ENCODE data around the gene ACOT8.
"Not testable (repeated sequence)": the region's sequence is repeated elsewhere in the genome, so short reads cannot be mapped to it uniquely, and the experiment has no call there.

The ACOT8 gene

DNA sequence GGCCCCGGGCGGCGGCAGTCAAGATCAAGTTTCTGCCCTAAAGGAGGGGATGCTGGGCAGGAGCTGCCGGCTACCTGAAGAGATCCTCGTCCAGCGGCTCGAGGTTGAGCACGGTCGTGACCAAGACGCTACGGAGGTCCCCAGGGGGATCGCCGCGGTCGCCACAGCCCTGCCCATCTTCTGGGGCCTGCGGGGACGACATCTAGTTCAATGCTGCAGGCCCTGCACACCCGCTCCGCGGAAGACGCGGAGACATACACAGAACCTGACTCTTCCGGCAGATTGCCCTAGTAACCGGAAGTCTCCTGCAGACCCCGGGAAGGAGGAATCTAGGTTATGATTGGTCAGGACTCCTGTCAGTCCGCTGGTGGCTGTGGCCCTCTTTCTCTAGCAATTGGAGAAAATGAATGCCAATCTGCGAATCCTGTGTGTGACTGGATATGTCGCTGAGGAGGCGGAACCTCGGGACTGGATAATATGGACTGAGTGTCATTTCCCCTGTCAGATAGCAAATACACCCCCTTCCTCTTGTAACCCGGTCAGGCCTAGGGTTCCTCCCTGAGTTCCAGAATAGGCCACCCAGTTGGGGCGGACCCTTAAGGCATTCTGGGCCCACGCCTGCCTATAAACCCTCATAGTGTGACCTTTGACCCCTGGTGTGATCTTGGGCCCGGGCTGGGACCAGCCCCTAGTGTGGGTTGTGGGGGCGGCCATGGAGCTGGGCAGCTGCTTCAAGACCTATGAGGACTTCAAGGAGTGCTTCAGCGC, at the start of gene ACOT8, which contains the start of gene ZSWIM3:
Gene ACOT8, minus strand, starts transcription at position 279 of the 768 bp plus-strand sequence. Its CDS starts 77 bp downstream, at position 202.
Gene ZSWIM3, plus strand, starts transcription at position 501 of the 768 bp plus-strand sequence. Its CDS starts 212 bp downstream, at position 713.
- peak; percentile 90 for DNase-seq

DNA sequence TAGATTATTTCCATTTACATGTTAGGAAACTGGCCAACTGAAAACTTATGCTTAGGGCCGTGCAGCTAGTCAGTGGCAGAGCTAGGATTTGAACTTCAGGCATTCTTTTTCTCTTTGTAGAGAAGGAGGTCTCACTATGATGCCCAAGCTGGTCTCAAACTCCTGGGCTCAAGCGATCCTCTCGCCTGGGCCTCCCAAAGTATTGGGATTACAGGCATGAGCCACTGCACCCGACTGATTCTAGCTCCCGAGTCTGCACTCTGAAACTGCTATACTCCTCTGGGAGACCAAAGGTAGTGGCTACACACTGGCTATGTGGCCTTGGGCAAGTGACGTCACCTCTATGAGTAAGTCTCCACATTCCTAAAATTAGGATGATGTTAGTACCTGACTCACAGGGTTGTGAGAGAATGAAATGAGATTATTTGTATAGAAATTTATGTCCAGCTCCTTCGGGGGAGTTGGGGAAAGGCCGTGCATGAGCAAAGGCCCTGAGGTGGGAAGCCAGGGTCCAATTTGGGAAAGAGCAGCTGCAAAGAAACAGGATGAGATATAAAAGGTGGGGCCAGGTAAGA, 48.4 kb upstream of the ACOT8 start:
- DNase-seq: no peak

DNA sequence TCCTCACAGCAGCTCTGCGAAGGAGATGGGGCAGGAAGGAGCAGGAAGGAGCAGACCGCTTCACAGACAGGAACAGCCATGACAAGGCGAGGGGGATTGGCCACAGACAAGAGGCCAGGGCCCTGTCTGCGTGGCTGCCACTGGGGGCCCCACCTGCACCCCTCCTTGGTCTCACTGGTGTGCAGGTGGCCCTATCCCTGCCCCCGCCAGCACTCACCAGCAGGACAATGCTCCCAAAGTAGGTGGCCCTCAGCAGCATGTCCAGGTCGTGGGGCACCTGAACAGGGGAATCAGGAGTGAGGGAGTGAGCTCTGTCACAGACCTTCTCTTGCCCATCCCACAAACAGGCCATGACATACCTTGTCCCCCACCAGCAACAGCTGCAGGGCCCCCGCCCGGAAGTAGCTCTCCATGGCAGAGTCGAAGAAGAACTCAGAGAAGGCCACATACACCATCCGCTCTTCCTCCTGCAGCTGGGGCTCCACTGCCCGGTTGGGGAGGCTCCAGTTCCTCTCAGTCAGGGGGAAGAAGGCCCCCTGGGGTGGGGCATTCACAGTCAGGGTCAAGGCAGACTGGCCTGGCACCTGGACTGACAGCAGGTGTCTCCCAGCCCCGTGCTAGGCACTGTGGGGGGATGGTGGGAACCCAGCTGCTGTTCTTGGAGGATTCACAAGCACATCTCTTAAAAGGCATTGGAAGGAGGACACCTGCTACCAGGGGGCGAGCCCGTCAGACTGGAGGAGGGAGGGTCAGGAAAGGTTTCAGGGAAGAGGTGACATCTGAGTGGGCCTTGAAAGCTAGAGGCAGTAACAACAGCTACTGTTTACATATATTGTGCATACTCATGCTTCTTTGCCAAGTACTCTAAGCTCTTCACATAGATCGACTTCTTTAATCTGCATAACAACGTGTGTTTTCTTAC, 47.7 kb upstream of the ACOT8 start:
- DNase-seq: no peak

DNA sequence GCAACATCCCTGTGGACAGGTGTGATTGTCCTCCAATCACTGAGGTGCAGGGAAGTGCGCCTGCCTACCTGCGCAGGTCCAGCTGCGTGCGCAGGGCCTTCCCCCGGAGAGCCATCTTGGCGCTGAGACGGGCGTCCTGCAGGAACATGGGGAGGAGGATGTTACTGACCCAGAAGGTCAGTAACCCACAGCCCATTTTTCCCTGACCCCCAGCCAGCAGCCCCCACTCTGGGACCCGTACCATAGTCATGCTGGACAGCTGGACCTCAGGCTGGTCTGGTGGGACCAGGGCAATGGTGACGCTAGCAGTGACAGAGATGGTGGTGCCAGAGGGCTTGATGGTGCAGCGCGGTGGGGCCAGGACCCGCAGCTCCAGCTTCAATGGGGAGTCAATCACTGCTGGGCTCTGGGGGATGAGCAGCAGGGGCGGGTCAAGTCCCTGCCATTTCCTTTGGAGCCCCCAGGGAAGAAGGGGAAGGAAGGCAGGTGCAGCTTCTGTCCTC, 45.1 kb upstream of the ACOT8 start:
- DNase-seq: no peak

DNA sequence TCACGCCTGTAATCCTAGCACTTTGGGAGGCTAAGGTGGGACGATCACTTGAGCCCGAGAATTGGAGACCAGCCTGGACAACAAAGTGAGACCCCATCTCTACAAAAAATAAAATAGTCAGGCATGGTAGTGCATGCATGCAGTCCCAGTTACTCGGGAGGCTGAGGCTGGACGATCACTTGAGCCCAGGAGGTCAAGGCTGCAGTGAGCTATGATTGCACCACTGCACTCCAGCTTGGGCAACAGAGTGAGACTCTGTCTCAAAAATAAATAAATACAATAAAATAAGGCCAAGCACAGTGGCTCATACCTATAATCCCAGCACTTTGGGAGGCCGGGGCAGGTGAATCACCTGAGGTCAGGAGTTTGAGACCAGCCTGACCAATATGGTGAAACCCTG, 44.1 kb upstream of the ACOT8 start:
- DNase-seq: not testable (repeated sequence)

DNA sequence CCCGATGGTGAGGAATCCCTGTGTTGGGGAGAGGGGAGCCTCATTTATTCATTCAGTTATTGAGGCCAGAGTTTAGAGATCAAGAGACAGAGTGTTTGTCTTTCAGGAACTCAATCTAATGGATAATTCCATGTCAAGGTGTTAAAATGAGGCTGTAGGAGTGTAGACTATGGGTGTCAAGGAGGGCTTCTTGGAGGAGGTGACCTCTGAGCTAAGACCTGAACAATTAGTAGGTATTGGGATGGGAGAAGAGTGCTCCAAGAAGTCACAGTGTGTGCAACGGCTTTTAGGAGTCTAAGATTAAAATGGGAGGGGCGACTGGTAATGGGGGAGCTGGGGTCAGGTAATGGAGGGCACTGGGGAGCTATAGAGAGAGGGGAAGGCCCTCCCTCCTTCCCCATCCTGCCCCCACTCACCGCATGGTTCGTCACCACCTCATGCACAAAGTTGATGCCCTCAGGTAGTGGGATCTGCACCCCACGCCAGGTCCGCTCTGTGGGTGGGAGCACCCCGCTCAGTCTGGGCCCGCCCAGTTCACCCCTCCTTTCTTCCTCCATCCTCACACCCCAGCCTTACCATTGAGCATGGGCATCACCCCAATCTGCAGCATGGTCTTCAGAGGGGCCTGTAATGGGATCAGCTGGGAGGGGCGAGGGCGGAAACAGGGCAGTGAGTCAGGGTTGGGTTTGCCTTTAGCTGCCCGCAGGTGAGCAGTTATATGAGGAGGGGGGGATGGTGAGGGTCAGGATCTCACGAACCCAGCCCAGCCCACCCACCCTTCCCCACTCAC, 42.0 kb upstream of the ACOT8 start:
- DNase-seq: no peak

DNA sequence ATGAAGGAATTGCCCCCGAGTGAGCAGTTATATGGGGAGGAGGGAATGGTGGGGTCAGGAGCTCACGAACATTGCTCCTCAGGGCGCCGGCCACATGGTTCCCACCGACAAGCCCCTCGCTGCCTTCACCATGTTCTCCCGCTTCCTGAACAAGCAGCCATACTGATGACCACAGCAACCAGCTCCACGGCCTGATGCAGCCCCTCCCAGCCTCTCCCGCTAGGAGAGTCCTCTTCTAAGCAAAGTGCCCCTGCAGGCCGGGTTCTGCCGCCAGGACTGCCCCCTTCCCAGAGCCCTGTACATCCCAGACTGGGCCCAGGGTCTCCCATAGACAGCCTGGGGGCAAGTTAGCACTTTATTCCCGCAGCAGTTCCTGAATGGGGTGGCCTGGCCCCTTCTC, 41.1 kb upstream of the ACOT8 start:
- DNase-seq: no peak

DNA sequence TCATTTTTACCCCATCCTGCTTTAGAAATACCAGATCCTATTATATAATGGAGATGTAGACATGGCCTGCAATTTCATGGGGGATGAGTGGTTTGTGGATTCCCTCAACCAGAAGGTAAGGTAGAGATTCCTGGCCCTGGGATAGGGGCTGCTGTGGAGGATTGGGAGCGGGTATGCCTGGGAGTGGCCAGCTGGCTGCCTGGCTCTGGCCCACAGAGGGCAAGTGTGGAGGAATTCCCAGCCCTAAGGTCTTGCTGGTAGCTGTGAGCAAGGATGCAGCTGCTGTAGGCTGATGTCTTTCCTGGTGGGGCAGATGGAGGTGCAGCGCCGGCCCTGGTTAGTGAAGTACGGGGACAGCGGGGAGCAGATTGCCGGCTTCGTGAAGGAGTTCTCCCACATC, 40.5 kb upstream of the ACOT8 start:
- no peak for DNase-seq

DNA sequence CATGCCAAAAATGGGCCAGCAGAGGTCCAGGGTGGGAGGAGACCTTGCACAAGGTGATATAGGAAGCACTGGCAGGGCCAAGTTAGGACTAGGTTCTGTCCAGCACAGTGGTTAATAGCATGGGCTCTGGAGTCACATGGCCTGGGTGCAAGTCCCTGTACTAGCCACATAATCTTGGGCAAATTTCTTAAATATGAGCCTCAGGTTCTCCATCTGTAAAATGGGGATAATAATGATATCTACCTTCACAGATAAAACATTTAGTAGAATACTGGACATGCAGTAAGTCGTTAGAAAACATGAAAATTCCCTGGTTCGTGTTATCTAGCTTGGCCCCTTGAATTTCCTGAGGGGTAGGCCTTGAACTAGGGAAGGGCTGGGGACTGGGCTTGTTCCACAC, 40.1 kb upstream of the ACOT8 start:
- DNase-seq: no peak

DNA sequence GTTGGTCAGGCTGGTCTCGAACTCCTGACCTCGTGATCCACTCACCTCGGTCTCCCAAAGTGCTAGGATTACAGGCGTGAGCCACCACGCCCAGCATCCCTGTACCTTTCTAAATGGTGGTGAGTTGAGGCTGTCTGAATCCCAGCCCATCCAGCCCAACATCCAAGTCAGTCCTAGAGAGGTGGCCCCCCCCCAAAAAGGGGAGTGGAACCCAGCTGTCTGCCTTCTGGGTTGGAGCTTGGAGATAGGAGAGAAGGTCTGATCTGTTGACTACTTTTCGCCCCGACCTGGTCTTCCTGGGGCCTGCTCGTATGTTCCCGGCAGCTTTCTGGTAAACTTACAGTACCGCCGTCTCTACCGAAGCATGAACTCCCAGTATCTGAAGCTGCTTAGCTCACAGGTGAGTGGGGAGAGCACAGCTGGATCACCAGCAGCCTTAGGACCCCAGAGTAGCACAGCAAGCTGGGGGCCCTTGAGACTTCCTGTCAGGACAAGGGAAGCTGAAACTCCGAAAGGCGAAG, 39.5 kb upstream of the ACOT8 start:
- no peak for DNase-seq

DNA sequence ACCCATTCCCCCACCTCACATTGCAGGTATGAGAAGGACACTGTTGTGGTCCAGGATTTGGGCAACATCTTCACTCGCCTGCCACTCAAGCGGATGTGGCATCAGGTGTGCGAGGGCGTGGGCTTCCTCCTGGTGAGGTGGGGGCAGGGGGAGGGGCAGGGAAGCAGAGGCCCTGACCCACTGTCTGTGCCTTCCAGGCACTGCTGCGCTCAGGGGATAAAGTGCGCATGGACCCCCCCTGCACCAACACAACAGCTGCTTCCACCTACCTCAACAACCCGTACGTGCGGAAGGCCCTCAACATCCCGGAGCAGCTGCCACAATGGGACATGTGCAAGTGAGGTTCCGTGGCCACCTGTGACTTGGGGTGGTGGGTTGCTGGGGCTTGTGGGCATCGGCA, 37.6 kb upstream of the ACOT8 start:
- DNase-seq: no peak

DNA sequence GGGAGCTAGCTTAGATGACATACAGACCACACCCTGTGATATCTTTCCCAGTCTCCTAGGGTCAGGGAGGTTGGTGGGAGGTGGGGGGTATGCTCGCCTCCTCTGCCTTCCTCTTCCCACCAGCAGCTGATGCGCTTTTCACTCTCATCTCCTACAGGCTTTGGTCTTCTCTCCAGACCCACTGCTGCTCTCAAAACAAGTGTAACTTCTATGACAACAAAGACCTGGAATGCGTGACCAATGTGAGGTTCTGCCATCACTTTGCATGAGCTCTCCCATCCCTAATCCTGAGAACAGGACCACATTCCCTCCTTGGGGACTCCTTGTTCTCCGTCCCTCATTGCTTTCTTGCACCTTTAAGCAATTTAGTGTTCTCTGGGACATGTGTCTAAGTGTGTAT, 36.6 kb upstream of the ACOT8 start:
- no peak for DNase-seq

DNA sequence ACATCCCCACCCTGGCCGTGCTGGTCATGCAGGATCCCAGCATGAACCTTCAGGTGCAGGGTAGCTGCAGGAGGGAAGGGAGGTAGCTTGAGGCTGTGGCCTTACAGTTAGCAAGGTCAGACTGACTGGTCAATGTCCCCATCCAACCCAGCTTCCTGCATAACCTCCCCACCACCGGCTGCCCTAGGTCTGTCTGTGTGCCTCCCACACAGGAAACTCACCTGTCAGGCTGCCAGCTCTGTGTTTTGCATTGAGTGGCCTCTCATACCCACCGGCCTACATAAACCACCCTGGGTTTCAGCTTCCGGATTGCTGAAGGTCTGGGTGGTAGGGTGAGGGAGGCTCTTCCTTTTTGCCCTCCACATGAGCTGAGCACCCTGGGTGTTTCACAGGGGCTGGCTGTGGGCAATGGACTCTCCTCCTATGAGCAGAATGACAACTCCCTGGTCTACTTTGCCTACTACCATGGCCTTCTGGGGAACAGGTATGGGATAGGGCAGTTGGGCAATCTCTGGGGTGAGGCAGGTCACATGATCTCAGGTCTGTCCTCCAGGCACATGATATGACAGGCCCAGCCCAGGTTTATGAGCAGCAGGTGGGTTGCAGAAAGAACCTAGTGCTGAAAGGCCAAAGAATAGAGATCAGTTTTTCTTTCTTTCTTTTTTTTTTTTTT, 35.8 kb upstream of the ACOT8 start:
- no peak for DNase-seq

DNA sequence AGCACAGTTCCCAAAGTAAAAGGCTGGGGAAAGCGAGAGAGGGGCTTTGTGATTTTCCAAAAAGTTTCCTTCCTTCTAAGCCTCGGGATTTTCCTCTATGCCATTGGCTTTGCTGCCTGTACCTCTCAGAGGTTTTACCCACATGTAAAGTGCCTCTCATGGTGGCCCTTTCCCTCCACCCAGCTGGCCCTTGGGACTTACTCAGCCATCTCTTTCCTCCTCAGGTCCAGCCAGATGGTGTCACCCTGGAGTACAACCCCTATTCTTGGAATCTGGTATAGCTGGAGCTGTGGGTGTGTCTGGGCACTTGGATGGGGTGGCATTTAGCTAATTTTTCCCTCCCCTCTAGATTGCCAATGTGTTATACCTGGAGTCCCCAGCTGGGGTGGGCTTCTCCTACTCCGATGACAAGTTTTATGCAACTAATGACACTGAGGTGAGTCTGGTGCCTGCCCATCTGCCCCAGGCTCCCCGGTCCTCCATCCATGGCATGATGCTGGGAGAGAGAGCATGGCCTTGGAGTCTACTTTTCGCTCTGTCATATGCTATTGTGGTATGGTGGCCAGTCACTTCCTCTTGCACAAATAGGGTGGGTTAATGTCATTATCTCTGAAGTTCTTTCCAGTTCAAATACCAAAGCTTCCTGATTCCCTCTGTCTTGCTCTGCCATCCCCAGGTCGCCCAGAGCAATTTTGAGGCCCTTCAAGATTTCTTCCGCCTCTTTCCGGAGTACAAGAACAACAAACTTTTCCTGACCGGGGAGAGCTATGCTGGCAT, 35.0 kb upstream of the ACOT8 start:
- no peak for DNase-seq

DNA sequence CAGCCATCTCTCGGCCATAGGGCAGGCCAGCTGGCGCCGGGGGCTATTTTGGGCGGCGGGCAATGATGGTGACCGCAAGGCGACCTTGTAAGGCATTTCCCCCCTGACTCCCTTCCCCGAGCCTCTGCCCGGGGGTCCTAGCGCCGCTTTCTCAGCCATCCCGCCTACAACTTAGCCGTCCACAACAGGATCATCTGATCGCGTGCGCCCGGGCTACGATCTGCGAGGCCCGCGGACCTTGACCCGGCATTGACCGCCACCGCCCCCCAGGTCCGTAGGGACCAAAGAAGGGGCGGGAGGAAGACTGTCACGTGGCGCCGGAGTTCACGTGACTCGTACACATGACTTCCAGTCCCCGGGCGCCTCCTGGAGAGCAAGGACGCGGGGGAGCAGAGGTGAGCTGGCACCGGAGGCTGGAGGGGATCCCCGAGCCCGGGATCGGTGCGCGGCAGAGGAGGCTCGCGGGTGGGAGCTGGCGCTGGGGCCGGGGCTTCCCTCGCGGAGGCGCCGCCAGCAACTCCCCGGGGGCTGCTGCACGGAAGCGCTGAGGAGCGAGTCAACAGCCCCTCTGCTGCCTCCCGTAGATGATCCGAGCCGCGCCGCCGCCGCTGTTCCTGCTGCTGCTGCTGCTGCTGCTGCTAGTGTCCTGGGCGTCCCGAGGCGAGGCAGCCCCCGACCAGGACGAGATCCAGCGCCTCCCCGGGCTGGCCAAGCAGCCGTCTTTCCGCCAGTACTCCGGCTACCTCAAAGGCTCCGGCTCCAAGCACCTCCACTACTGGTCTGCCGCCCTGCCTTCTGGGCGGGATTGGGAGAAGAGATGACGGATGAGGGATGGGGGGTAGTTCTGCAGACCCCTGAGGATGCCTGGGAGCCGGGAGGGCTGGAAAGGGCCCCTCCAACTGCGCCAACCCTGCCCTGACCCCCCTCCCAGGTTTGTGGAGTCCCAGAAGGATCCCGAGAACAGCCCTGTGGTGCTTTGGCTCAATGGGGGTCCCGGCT, 34.1 kb upstream of the ACOT8 start, which contains the start of the genes CTSA and NEURL2:
Gene CTSA, plus strand, starts transcription at position 351 of the 999 bp plus-strand sequence. Its CDS starts 234 bp downstream, at position 585.
Gene NEURL2, minus strand, starts transcription at position 224 of the 999 bp plus-strand sequence. Its CDS starts 217 bp downstream, at position 7.
- DNase-seq: peak; percentile 79

DNA sequence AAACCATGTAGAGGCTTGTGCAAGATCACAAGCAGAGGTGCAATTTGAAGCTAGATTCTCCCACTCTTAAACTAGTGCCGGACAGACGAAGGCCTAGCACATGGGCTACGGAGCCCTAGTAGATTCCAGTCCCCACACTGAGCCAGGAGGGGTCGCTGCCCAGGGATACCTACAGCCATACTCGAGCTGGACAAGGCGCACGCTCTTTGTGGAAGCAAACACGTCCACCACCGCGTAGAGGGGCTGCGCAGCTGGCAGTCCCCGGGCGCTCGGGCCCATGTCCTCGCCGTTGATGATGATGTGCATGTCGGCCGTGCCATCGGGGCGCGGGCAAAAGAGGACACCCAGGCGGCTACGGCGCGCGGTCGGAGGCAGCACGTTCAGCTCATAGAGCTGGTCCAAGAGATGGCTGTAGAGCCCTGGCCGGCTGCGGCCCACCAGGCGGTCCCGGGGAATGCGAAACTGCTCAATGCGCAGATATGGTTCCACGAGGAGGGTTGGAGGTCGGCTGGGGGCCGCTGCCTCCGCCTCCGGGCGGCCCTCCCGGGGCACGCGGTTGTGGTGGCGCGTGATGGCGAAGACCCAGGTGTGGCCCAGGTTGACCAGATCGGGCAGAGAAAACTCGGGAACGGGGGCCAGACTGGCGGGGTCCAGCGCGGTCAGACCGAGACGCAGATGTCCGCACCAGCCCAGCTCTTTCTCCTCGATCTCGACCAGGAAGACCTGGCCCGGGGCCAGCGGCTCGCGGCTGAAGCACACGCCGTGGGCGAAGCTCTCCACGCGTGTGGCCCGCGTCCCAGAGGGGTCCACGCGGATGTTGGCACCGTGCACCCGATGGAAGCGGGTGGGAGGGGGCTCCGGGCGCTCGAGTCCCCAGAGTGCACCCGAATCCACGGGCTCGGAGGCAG, 33.1 kb upstream of the ACOT8 start:
- no peak for DNase-seq

DNA sequence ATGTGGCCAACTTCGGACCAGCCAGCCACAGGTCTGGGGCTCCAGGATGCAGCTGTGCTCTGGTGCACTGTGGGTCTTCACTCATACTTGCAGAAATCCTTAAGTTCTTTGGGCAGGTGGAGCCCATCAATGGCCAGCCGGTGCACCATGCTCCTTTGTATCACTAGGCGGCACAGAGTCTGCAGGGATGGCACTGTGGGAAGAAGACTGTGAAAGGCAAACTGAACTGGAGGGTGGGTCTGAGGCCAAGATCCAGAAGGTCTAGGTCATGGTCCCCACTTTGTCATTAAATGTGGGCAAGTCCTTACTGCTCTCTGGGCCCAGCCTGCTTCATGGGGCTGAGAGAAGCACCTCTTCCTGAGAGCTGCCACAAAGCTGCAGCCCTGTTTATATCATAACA, 31.5 kb upstream of the ACOT8 start:
- no peak for DNase-seq

DNA sequence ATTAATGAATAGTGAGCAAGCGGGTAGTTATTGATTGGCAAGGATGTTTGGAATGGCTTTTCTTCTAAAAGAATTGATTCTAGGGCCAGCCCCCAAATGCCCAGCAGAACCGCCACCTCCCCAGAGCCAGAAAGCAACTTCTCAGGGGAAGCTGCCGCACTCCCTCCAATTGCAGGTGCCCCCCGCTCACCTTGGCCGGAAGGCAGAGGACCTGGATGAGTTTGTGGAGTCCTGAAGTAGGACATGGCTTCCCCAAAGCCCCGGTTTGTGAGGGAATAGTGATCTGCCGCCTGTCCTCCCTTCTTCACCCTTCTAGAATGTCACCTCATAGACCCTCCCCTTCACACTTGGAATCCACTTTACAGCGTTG, 30.1 kb upstream of the ACOT8 start, which contains the start of gene SPATA25:
Gene SPATA25, minus strand, starts transcription at position 277 of the 370 bp plus-strand sequence. Its CDS starts 32 bp downstream, at position 245.
- DNase-seq: no peak

All from activated T-cell treated with anti-CD3 and anti-CD28 coated beads for 4 hours (primary cell).